GM03348 (cell line): Measurements from ENCODE around the gene CA6.
A peak's percentile ranks its signal among the peaks of the same experiment; 100 is the strongest.
"Not testable (repeated sequence)": the region's sequence is repeated elsewhere in the genome, so short reads cannot be mapped to it uniquely, and the experiment has no call there.

Experiments
- DNase-seq: peaks from one replicate; pipeline ENCODE4 v3.0.0; 2012; ENCODE audit warnings: low spot score

Gene CA6

DNA sequence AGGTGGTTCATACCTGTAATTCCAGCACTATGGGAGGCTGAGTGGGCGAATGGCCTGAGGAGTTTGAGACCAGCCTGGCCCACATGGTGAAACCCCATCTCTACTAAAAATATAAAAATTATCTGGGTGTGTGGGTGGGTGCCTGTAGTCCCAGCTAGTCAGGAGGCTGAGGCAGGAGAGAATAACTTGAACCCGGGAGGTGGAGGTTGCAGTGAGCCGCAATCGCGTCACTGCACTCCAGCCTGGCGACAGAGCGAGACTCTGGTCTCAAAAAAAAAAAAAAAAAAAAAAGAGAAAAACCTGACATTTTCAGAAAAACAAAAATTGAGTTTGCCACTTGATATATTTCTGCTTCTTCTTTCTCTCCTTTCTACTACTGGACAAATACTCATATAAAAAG is 24.3 kb downstream of the CA6 start:
- no peak for DNase-seq

DNA sequence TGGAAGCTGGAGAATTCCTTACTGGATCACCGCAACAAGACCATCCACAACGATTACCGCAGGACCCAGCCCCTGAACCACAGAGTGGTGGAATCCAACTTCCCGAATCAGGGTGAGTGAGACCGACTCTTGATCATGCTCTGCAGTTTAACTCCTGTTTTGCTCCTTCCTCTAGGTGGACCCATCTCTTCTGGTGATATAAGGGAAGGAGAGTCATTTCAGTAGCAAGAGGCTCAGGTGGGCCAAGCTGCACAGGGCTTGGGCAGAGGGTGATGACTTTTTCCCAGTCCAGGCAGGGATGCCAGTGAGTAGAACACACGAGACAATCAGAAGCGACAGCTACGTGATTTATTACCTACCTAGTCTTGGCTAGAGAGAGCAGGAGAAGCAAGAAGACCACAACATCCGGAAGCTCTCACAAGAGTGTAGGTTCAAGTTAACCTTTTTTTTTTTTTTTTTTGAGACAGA is 25.2 kb downstream of the CA6 start:
- DNase-seq: no peak

DNA sequence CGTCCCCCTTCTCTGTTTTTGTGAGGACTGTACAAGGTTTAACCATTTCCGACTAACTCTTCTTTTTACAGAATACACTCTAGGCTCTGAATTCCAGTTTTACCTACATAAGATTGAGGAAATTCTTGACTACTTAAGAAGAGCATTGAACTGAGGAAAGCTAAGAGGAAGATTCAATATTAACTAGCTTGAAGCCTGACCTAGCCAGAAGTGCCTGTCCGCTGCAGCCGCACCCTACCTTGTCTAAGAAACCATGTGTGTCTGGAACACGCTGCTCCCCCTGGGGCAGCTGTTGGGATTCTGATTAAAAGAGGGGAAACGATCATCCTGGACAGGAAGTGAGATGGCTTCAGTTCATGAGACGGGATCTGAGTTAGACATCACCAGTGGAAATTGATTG is 28.9 kb downstream of the CA6 start:
- DNase-seq: no peak

DNA sequence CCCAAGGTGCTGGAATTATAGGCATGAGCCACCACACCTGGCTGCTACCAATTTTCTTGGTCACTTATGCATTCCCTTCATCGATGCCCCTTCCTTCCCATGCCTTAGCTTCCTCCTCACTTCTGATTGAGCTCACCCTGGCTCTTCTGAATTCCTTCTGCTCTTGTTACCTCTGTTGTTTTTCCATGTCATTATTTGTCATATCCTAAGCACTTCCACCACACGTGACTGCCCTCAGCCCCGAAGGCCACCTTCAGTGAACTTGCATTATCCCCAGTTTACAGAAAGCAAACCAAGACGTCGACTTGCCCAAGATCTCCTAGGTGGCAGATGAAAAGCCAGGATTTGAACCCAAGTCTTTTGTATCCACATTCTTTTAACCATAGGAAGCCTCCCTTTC is 30.7 kb downstream of the CA6 start:
- DNase-seq: no peak

DNA sequence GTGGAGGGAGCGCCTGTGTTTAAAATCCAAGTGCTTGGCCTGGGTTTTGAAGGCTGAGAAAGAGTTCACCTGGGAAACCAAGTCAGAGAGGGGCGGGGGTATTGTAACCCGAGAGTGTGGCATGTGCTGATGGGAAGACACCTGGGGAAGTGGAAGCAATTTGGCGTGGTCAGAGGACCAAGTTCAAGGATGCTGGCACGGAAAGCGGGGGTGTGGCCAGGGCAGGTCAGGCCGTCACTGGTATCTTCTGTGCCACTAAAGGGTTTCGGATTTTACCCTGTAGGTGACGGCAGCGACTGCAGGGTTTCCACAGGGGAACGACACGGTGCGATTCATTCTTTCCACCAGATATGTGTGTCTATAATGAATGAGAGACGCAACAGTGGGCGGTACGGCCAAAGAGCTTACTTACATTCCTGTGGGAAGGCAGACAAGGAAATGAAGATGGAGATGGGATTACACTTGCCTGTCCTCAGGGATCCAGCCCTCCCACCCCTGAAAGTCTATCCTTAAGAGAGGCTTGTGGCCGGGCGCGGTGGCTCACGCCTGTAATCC is 31.3 kb downstream of the CA6 start:
- DNase-seq: no peak

DNA sequence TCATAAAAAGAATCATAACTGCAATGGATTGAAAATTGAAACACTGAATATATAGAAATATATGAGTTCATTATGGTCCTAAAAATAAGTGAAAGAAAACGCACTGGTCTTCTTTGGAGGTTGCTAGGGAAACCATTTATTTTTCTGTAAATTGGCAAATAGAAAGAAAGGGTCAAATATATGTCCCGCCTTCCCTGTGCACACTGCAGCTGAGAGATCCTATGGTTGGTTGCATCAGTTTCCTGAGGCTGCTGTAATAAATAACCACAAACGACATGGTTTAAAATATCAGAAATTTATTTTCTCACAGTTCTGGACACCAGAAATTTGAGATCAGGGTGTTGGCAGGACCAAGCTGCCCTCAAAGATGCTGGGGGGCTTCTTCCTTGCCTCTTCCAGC is 35.0 kb downstream of the CA6 start:
- no peak for DNase-seq

DNA sequence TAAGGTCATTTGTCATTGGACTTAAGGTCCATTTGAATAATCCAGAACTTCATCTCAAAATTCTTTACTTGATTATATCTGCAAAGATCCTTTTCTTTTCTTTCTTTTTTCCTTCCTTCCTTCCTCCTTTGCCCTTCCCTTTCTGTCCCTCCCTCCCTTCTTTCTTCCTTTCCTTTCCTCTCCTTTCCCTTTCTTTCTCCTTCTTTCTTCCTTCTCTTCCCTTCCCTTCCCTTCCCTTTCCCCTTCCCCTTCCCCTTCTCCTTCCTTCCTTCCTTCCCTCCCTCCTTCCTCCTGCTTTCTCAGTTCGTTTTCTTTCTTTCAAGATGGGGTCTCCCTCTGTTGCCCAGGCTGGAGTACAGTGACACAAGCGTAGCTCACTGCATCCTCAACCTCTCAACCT is 35.5 kb downstream of the CA6 start:
- no peak for DNase-seq

DNA sequence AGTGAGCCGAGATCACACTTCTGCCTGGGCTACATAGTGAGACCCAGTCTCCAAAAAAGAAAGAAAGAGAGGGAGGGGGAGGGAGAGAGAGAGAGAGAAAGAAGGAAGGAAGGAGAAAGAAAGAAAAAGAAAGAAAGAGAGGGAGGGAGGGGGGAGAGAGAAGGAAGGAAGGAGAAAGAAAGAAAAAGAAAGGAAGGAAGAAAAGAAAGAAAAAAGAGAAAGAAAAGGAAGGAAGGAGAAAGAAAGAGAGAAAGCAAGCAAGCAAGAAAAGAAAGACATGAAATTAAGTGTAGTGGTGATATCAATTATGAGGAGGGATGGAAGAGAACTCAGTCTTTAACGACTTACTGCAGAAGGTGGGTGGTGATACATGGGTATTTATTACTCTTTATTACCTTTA is 38.5 kb downstream of the CA6 start:
- DNase-seq: no peak

DNA sequence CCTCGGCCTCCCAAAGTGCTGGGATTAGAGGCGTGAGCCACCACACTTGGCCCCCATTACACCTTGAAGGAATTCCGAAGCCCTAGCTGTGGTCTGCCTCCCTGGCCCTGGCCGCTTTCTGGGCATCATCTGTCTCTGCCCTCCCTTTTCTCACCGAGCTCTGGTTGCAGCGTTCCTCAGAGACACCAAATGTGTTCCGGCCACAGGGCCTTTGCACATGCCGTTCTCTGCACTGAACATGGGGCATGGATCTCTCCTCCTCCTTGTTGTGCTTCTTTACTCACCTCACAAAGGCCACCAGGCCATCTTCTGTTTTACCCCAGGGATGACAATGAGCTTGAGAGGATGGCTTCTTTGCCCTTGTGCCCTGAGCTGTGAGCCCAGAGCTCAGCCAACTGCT is 39.3 kb downstream of the CA6 start:
- DNase-seq: no peak

DNA sequence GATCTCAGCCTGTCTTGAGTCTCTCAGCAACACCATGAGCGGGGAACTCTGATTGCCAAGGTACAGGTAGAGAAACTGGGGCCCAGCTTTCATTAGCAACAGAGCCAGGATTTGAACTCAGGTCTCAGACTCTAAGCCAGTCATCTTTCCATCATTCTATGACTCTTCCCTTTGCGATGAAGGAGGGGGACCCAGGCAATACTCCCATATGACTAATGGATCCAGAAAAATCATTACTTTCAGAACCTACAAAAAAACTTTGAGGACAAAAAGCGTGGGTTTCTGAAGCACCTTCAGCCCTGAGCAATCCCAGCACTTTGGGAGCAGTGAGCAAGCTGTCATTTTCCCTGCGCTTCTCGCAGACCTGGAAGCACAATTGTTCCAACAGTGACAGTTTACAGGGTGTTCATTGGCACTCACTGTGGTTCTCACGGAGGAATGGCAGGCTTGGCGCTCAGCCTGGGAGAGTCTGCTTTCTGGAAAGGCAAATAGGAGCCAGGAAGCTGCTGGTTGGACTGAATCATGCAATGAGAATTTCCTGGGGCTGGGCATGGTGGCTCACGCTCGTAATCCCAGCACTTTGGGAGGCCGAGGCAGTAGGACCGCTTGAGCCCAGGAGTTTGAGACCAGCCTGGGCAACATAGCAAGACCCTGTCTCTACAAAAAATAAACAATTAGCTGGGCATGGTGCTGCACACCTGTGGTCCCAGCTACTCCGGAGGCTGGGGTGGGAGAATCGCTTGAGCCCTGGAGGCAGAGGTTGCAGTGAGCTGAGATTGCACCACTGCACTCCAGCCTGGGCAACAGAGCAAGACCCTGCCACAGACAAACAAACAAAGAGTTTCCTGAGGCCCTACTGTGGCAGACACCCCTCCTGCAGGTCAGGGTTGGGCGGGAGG is 40.5 kb downstream of the CA6 start:
- DNase-seq: peak; percentile 91

DNA sequence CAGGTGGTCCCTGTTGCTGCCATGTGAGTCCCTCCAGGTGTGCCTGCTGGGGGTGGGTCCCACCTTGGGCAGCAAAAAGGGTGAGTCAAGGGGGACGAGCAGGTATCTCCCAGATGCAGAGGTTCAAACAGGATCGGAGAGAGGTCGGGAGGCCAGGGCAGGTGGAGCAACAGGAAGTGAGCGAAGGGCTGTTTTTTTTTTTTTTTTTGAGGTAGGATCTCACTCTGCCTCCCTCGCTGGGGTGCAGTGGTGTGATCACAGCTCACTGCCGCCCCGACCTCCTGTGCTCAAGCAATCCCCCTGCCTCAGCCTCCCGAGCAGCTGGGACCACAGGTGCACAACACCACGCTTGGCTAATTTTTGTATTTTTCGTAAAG is 41.1 kb downstream of the CA6 start:
- DNase-seq: no peak

DNA sequence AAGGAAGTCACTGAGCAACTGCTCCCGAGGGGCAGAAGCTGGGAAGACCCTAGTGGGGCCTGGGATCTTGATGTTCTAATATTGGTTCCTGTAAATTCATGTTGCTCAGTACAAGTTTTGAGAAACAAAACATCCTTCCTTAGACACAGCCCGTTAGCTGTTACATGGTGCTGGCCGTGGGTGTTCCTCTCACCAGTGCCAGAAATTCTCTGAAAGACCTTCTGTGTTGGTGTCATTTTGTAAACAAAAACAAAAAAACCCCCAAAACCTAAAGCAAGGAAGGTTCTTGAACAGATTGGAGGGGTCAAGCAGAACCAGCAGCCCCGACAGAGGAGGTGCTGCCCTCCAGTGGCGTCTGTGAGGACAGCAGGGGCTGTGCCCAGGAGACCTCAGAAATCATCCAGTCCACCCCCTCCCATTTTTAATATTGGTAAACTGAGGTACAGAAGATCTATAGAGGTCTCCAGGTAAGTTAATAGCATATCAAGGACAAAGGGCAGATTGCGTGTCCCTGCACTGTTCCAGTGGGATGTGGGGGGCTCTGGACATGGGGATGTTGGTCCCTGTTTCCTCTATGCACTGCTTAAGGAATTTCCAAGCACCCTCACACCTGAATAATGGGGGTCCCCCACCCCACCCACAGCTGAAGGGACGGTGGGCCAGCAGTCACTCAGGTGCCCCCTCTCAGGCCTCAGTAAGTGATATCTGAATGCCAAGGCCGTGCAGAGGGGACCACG is 42.4 kb downstream of the CA6 start:
- peak; percentile 85 for DNase-seq

DNA sequence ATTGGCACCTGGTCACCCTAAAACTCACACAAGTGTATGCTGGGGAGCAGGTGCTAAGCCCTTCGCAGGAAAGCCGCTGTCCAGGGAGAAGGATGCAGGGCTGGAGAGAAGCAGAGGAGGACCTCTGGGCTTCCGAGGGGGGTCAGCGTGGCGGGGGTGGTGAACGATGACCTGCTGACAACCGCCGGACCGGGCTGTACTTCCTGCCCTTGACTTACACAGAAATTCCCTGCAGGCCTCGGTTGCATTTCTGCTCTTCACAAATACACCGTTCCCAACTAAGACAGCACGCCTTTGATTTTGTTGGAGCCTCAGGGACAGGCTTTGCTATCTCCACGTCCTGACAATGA is 42.9 kb downstream of the CA6 start:
- DNase-seq: no peak

DNA sequence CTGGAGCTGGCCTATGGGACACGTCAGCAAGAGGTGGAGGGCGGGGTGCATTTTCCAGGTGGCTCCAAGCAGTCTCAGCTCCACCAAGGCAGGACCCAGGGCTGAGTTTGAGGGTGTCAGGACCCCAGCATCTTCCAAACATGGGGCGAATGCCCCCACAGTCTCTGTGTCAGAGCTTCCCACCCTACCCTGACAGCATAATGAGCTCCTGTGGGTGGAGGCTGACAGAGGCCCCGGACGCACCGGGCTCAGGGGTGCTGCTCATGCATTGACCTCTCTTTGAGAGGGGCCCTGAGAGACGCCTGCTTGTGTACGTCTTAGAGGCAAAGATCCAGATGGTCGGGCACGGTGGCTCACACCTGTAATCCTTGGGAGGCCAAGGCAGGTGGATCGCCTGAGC is 43.4 kb downstream of the CA6 start:
- no peak for DNase-seq

DNA sequence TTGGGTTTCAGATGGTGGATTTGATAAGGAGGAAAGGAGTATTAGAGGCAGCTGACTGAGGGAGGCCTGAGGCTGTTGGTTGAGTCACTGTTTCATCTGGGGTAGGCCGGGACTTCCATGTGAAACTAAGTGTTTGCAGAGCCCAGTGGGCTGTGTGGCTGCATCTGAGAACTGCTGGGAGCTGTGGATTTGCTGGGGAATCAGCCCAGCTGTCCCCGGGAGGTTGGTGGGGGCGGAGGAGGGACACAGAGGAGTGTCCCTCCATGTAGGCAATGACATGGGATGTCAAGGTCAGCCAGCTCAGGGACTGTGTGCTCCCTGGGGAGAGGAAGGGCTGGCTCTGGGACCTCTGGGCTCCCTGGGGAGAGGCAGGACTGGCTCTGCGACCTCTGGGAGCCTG is 44.2 kb downstream of the CA6 start:
- no peak for DNase-seq

DNA sequence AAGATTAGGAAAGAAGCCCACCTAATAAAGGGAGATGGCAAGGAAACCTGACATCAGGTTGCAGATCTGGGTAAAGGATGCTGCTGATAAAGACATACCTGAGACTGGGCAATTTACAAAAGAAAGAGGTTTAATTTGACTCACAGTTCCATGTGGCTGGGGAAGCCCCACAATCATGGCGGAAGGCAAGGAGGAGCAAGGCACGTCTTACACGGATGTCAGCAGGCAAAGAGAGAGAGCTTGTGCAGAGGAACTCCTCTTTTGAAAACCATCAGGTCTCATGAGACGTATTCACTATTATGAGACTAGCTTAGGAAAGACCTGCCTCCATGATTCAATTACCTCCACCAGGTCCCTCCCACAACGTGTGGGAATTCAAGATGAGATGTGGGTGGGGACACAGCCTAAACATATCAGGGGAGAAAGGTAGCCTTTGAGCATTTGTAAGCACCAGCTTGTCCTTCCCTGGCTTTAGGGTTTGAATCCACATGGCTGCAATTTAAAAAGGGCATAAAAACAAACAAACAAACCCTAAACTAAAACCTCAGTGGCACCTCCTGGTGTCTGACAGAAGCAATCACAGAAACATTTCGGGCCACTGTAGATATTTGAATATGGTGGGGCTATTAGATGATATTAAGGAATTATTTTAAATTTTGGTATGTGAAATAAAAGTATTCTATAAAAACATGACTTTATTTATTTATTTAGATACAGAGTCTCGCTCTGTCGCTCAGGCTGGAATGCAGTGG is 47.4 kb downstream of the CA6 start:
- no peak for DNase-seq

DNA sequence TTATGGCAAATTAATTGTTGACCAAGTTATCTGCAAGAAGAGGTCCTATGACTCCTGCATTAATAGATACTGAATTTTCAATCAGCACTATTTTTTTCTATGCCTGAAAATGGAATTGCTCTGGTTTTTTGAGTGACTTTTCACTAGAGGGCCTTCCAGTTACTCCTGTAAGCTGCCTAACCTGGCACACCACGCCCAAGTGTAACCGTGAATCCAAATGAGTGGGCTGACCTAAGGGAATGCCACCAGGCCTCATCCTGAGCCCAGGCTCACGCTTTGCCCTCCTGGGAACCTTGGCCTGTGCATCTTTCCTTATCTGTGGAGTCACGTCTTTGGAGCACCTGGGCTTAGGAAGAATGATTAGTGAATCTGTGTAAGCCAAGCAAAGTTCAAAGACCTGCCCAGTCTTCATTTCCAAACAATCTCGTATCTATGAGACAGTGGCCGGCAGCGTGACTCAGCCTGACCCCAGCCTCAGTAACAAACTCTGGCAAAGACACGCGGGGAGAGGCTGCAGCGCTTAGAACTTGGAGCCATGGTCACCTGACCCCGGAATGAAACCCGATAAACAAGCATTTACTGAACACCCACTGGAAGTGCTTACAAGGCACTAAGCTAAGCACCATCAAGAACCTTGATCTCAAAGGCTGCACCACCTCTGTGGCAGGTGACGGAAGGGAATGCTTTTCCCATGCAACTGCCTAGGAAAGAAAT is 48.5 kb downstream of the CA6 start:
- not testable (repeated sequence) for DNase-seq

DNA sequence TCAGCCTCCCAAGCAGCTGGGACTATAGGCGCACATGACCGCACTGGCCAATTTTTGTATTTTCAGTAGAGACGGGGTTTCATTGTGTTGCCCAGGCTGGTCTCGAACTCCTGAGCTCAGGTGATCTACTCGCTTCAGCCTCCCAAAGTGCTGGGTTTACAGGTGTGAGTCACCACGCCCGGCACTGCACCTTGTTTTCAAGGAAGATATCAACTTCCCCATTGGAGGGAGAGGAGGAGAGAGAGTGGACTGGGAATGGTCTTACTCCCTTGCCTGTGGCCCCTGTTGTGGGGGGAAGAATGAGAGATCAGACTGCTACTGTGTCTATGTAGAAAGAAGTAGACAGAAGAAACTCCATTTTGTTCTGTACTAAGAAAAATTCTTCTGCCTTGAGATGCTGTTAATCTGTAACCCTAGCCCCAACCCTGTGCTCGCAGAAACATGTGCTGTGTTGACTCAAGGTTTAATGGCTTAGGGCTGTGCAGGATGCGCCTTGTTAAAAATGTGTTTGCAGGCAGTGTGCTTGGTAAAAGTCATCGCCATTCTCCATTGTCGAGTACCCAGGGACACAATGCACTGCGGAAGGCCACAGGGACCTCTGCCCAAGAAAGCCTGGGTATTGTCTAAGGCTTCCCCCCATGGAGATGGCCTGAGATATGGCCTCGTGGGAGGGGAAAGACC is 56.0 kb downstream of the CA6 start:
- not testable (repeated sequence) for DNase-seq

DNA sequence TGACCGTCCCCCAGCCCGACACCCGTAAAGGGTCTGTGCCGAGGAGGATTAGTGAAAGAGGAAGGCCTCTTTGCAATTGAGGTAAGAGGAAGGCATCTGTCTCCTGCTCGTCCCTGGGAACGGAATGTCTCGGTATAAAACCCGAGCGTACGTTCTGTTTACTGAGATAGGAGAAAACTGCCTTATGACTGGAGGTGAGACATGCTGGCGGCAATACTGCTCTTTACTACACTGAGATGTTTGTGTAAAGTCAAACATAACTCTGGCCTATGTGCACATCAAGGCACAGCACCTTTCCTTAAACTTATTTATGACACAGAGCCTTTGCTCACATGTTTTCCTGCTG is 56.5 kb downstream of the CA6 start:
- not testable (repeated sequence) for DNase-seq

DNA sequence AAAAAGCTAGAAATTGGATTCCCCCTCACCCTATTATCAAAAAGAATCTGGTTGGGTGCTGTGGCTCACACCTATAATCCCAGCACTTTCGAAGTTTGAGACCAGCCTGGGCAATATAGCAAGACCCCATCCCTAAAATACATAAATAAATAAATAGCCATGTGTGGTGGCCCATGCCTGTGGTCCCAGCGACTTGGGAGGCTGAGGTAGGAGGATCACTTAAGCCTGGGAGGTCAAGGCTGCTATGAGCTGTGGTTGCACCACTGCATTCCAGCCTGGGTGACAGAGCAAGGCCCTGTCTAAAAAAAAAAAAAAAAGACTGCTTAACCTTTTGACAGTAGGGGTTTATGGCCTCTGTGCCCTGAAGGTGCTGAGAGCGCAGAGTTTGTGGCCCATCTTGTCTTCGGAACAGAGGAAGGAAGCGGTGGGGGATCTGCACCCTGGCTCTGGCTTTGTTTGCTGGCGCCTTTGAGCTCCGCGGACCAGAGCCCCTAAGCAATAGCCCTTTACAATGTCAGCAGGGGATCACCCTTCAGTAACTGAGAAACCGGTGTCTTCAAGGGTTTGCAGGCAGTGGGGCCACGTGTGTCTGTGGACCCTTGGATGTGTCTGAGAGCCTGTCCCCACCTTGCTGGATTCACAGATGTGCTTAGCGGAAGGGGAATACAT is 58.5 kb downstream of the CA6 start:
- DNase-seq: no peak
